HG02852 (cell line): ENCODE data around the gene L3HYPDH.
"Not testable (repeated sequence)": the region's sequence is repeated elsewhere in the genome, so short reads cannot be mapped to it uniquely, and the experiment has no call there.

Experiments
- ATAC-seq: cut with Tn5 transposase; IDR thresholded peaks from one replicate; pipeline ENCODE4 v1.9.1; 2021; ENCODE audit warnings: mild to moderate bottlenecking, moderate library complexity; ENCODE audit not compliant: unreplicated experiment

Gene L3HYPDH

DNA sequence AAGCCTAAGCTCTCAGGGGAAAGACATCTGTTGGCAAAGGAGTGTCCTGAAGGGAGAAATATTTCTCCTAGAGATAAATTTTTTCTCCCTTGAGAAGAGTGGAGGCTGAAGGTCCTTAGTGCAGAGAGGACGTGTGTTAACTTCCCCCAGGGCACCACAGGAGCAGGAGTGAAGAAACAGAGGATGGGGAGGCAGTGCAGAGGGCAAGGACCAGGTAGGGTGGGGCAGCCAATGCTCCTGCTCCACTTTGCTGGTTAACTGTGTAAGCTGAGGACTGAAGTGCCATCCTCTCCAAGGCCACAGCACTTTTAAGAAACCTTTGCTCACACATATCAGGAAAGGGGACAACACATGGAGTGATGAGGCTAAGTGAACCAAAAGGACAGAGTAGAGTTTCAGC lies 4.0 kb downstream of the L3HYPDH start:
- ATAC-seq, result no peak

DNA sequence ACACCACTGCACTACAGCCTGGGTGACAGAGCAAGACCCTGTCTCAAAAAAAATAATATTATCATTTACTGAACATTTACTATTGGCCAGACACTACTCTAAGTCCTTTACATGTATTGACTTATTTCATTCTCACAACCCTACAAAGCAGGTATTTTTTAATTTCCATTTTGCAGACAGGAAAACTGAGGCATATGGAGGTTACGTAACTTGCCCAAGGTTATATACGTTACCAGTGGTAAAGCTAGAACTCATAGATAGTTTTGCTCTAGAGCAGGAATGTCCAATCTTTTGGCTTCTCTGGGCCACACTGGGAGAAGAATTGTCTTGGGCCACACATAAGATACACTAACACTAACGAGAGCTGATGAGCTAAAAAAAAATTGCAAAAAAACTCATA lies 5.7 kb downstream of the L3HYPDH start:
- no peak for ATAC-seq

DNA sequence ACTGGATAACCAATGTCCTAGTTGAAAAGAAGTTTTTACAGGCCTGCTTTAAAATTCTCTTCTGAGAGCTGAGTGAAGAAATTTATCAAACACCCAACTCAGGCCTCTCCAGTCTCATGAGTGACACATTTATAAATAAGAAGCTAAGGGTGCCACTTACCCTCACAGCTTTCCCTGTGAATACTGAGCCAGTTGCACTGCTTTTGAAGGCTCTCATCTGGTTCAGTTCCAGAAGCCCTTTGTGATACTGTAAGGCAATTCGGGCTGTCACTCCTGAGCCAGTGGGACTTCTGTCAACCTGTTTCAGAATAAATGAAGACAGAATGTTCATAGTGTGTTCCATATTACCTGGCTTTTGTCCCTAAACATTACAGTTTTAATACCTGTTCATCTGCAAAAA lies 8.5 kb downstream of the L3HYPDH start:
- ATAC-seq, result no peak

DNA sequence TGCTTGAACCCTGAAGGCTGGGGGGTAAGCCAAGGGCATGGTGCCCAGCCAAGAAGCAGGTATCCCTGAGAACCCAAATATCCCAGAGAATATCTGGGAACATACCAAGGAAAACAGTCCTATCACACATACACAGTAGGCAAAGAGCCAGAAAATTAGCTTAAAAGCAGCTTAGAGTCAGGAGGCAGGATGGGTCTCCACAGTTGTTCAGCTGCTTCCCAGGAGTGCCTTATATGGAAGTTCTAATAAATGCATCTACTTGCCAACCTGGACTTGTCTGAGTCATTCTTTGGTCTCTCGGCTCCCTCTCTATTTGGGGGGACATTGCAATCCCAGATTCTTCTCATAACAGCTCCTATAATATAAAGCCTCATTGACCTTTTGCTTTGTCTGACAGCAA lies 10.0 kb downstream of the L3HYPDH start:
- ATAC-seq, result no peak

DNA sequence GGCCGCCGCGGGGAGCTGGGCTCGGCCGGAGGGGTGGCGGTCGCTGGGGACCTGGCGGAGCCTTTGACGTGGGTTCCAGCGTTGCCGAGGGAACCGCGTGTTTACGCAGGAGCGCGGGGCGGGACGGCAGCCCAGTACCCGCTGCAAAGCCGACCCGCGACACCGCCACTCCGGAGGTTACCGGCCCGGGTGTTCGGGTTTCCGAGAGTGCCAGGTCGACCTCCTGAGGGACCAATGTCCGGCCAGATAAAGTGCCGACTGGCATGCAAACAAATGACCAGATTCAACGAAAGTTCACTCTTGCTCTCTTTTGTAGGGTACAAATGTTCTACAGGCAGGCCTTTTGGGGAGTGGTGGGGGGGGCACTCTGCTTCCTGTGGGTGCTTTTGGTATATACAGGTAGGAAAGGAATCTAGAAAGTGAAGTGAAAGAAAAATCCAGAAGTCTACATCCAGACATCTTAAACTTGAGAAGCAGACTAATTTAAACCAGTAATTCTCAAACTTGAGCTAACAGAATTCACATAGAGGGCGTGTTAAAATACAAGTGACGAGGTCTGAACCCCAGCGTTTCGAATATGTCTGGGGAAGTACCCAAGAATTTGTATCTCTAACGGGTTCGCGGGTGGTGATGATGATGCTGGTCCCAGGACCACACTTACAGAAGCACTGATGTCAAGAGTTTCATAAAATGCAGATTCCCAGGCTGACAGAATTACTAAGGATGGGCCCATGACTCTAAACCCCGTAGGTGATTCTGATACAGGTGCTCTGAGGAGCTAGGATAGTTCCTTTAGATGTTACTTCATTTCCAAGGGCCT lies 18.7 kb downstream of the L3HYPDH start, which contains the start of gene GPR135:
Gene GPR135, minus strand, starts transcription at position 65 of the 820 bp plus-strand sequence. CDS start 154 bp downstream, outside the sequence.
- ATAC-seq, result peak; percentile 36

DNA sequence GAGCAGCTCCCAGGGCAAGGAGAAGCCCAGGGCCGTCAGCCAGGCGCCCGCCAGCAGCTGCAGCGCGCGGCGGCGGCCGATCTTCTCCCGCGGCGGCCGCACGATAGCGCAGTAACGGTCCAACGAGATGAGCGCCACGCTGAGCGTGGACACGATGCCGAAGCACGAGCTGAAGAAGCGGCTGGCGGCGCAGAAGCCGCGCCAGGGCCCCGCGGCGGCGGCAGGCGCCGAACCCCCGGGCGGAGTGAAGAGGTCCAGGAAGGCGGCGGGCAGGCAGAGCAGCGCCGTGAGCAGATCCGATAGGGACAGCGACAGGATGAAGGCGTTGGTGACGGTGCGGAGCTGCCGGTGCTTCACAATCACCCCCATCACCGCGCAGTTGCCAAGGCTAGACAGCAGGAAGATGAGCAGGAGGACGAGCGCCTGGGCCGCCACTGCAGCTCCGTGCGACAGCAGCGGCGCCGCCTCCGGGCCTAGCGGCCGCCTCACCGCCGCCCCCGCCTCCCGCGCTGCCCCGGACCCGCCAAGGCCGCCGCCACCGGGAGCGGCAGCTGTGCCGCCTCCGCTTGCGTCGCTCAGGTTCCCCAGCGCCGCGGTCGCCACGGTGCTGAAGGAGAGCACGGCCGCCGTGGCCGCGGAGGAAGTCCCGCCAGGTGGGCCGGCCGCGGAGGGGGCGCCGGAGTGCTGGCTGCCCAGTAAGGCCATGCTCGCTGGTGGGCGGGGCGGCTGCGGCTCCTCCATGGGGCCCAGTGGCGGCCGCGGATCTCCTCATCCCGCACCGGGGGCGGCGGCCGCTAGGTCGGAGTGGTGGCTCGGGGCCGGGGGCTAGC lies 19.5 kb downstream of the L3HYPDH start:
- ATAC-seq, result peak; percentile 72

DNA sequence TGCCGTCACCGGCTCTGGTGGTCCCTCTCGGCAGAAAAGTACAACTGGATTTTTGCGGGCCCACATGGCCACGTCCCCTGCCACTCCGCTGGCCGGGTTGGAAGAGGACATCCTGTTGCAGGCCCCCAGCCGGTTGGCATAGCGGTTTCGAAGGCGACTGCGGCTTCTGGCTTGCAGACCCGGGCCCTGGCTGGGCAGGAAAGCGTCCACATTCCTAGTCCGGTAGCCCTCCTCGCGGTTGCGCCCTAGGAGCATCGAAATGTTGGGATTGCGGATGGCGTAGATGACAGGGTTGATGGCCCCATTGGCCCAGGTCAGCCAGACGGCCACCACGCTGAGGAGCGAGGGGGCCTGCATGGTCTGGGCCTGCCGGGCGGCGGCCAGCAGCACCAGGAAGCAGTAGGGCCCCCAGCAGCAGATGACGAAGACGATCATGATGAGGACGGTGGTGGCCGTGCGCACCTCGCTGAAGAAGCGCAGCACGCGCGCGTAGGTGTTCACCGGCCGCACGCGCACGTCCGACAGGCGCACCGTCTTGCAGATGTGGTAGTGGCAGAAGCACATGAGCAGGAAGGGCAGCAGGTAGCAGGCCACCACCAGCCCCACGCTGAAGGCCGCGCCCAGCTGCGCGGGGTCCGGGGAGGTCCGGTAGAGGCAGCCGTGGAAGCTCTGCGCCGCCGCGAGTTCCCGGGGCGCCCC lies 20.3 kb downstream of the L3HYPDH start:
- peak; percentile 32 for ATAC-seq

DNA sequence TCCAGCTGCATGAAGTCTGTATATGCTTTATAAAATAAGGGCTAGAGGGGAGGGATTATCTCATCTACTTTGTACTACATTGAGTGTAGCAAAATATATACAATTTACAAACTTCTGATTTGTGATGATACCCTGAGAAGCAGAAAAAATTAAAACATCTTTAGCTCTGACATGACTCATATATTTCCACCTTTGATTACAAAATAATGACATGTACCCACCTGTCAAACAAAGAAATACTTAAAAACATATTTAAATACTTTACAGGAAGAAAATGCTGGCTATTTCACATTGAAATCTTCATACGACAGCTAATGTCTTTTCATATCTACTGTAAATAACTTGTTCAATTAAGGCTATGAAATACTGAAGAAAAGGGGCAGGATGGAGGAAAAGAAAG lies 22.3 kb downstream of the L3HYPDH start:
- no peak for ATAC-seq

DNA sequence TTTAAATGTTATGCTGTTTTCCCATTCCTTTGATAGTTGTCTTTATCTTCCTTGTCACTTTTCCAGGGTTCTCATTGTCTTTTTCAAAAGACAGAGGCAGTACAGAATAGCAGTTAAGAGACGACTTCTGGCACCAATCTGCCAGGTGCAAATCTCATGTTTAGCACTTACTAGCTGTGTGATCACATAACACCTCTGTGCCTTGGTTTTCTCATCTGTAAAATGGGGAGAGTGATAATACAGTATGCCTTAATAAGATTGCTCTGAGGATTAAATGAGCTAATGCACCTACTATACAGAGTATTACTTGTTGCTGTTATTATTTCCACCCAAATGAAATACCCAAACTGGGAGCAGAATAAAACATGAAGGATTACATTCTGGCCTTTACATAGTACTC lies 23.8 kb downstream of the L3HYPDH start:
- ATAC-seq, result no peak

DNA sequence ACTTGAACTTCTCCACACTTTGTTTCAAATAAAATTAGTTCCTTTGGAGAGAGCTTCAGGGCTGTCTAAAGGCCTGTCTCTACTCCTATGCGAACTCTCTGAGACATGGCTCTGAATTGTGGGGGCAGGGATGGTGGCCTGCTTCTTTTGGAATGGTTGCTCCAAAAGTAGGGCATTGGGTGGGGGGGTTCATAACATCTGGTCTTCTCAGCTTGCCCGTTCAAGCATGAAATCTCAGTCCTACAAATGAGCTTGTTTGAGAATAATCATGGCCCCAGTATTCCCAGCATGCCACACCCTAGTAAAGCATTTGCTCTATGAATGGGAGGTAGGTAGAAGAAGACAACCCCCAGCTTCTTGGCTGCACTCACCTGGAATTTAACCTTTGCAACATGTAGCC lies 25.7 kb downstream of the L3HYPDH start:
- no peak for ATAC-seq

DNA sequence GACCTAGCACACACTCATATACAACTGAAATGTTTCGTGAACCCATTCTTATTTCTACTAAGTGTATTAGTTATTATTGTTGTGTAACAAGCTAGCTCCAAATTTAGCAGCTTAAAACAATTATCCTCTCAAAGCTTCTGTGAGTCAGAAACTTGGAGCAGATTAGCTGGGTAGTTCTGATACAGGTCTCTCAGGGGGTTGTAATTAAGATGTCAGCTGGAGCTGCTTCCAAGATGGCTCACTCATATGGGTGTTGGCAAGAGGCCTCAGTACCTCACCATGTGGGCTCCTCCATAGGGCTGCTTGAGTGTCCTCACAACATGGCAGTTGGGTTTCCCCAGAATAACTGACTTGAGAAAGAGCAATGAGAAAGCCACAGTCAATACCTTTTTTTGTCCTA lies 28.8 kb downstream of the L3HYPDH start:
- ATAC-seq, result no peak

DNA sequence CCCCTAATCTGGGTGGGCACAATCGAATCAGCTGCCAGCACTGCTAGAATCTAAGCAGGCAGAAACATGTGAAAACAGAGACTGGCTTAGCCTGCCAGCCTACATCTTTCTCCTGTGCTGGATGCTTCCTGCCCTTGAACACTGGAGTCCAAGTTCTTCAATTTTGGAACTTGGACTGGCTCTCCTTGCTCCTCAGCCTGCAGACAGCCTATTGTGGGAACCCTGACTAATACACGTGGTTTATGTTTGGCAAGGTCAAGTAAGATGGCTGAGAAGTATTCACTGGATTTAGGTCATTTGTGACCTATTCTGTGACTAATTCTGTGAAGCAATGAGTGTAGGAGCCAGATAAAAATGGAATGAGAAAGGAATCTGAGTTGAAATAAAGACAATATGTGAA lies 30.1 kb downstream of the L3HYPDH start:
- ATAC-seq, result no peak

DNA sequence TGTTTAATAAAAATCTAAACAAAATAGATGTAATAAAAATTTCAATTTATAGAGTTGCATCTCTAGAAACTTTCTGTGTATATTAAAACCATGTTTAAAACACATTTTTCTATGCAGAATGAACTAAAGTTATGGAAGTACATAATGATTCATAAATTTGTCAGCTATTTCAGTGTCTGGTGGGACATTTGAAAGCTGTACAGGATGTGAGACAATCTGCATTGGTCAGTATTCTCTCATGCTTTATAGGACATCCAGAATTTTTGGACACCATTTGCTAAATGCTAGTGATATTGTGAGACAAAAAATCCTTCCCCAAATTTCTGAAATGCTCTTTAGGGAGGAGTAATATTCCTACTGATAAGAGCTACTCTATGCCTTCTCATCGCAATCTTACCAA lies 32.4 kb downstream of the L3HYPDH start:
- no peak for ATAC-seq

DNA sequence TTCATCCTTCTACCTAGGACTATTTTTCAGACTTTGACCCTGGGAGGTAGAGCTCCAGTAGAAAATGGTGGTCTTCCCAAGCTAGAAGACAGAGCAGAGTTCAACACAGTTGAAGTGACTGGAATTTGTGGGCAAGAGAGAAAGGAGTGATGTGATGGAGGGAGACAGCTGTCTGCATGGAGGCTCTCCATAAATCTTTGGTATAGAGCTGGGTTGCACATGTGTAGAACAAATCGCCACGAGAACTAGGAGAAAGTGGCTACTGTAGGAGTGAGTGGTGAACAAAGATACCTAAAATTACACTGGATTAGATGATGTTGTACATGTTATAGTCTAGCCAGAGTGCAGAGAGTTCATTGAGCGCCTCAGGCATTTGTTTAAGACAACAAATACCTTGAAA lies 33.5 kb downstream of the L3HYPDH start:
- ATAC-seq, result no peak

DNA sequence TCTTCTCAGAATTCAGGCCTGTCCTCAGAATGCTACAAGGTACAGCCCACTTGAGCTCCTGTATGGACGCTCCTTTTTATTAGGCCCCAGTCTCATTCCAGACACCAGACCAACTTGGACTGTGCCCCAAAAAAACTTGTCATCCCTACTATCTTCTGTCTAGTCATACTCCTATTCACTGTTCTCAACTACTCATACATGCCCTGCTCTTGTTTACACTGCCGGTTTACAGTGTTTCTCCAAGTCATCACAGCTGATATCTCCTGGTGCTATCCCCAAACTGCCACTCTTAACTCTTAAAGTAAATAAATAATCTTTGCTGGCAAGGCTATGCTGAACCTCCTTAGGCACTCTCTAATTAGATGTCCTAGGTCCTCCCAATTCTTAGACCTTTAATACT lies 35.5 kb downstream of the L3HYPDH start:
- not testable (repeated sequence) for ATAC-seq

DNA sequence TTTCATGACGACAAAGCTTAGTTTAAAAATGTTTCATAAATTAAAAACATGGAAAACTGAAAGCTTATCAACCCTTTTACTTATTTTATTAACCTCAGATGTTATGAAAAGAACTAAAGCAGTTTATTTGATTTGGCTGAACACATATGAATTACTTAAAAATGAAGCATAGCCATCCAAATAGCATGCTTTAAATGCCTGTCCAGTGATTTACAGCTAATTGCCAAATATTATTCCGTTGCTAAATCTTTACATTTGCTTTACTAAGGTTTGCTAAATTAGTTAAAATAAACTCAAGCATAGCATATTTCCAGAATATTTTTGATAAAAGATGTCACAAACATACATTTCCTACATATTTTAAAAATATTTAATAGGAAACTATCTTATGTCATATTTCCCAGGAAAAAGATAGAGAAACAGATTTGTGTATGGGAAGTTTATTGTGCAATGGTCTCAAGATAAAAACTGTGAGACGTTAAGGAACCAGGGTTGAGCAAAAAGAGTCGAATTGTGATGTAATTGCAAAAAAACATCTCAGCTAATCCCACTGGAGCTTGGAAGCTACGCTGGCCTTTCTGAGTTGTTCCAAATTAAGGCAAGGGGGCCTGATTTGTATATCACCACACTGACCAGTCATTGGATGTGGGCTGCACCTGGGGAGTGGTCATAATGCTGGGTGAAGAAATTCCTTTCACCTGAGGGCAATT lies 44.8 kb downstream of the L3HYPDH start:
- no peak for ATAC-seq

DNA sequence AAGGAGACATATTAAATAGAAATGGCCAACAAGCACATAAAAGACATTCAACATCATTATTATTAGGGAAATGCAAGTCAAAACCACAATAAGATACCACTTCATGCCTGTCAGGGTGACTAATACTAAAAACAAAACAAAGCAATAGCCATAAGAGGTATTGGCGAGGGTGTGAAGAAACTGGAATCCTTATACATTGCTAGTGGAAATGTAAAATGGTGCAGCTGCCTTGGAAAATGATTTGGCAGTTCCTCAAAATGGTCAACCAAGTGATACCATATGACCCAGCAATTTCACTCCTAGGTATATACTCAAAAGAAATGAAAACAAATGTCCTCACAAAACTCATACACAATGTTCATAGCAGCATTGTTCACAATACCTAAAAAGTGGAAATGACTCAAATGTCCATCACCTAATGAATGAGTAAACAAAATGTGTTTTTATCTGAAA lies 46.0 kb downstream of the L3HYPDH start:
- ATAC-seq, result no peak

DNA sequence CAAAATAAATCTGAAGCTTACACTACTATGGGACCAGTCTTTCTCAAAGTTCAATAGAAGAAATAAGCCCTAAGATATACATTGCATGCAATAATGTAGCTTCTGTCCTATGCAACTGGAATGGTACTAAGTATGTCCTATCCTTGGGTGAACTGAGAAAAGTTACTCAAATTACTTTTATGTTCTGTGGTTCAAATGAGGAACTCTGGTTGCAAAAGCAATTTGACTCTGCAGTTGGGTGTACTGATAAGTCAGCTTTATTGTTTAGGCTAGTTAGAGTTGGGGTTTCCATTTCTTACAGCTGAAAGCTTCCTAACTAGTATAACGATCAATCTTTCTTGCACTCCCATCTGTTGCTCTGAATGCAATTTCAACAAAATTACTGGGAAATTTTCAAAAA lies 48.2 kb downstream of the L3HYPDH start:
- ATAC-seq, result no peak

DNA sequence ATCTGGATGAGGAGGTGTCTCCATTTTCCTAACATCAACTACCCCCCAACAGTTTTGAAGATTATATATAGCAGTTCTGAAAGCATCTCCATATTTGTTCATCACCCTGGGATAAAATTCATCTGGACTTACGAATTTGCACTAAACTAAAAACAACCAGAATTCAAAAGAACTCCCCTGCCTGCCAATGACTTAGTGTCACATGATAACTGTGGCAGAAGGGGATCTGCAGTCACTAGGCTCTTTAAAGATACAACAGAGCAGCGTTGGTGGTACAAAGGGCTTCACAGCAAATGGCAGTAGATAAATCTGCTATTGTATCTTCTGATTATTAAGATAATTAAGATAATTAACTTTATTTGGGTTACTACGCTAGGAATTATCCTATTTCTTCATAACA lies 49.1 kb downstream of the L3HYPDH start:
- no peak for ATAC-seq

DNA sequence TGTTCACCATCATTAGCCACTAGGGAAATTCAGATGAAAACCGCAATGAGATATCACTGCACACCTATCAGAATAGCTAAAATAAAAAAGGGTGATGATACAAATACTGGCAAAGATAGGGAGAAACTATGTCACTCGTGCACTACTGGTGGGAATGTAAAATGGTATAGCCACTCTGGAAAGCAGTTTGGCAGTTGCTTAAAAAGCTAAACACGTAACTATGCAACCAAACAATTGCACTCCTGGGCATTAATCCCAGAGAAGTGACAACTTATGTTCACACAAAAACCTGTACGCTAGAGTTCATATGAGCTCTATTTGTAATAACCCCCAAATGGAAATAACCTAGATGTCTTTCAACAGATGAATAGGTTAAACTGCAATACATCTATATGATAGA lies 54.4 kb downstream of the L3HYPDH start:
- ATAC-seq, result no peak

DNA sequence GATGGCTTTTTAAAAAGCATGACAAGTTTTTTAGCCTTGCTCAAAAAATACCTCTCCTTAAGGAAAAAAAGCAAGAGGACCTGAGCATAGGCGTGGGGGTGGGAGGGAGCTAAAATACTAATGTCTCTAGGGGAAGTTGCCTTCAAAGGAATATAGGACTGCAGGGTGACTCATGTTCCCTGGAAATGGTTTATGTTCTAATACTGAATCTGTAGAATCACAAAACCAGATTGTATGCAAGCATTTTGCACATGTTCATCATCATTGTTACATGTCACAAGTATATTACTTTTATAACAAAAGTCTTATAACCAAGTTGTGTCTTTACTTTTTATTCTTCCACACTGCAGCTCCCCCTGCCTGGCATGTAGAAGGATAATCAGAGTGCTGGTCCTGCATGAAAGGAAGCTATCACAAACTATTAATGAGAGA lies 55.6 kb downstream of the L3HYPDH start:
- ATAC-seq, result no peak
